PC-3 (cell line): ENCODE data around the gene PXN.

ENCODE experiments used
- EZH2 ChIP-seq: fragments of 300-600 bp; sonication (generic); IDR thresholded peaks from one replicate; pipeline ENCODE4 v1.6.1; 2017; ENCODE audit warnings: antibody characterized with exemption, mild to moderate bottlenecking, low read length; ENCODE audit not compliant: unreplicated experiment
- EZH2phosphoT487 ChIP-seq: fragments of 300-600 bp; sonication (generic); IDR thresholded peaks from 2 replicates; pipeline ENCODE4 v1.6.1; 2018; ENCODE audit warnings: mild to moderate bottlenecking, antibody characterized with exemption, low read length, borderline replicate concordance
- TF ChIP-seq, protein P1 (sequence below): fragments of 300-600 bp; sonication (generic); conservative IDR thresholded peaks from 2 replicates; pipeline ENCODE4 v1.5.1; 2017; ENCODE audit warnings: antibody characterized with exemption, low read depth, mild to moderate bottlenecking, low read length

DNA sequence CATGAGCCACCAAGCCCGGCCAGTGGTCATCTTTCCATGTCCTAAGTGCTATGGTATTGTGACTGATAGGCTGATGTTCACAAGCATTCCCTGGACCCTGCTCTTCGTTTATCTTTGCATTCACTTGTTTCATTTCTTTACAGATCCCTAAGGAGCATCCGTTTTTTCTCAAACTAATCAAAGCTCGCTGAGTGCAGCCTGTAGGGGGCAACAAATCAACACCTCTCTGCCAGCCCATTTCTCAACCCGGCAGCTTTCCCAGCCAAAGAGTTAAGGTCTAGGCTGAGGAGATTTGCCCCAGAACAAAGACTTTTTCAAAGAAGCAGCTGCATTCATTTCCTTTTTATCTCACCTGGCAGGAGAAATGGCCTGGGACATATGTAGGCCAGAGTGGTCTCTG, 48.7 kb upstream of the PXN start:
- TF ChIP-seq, protein P1, sequence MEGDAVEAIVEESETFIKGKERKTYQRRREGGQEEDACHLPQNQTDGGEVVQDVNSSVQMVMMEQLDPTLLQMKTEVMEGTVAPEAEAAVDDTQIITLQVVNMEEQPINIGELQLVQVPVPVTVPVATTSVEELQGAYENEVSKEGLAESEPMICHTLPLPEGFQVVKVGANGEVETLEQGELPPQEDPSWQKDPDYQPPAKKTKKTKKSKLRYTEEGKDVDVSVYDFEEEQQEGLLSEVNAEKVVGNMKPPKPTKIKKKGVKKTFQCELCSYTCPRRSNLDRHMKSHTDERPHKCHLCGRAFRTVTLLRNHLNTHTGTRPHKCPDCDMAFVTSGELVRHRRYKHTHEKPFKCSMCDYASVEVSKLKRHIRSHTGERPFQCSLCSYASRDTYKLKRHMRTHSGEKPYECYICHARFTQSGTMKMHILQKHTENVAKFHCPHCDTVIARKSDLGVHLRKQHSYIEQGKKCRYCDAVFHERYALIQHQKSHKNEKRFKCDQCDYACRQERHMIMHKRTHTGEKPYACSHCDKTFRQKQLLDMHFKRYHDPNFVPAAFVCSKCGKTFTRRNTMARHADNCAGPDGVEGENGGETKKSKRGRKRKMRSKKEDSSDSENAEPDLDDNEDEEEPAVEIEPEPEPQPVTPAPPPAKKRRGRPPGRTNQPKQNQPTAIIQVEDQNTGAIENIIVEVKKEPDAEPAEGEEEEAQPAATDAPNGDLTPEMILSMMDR = peak; percentile 66
- no peak for TF ChIP-seq EZH2
- no peak for TF ChIP-seq EZH2phosphoT487
